Vagina (tissue), 2 donors: ENCODE data around the gene FAM135A. TPM values are rescaled to one million over a fixed set of nuclear protein-coding genes. Genes with fewer than 3 reads are reported as not detected.
"Not testable (repeated sequence)": the region's sequence is repeated elsewhere in the genome, so short reads cannot be mapped to it uniquely, and the experiment has no call there.

Experiments used
- DNase-seq, 2 donors: peaks; one replicate each; pipeline ENCODE4 v3.0.0-alpha.2; 2017; ENCODE audit errors: extremely low spot score in 2 of 2
- H3K27ac ChIP-seq: fragments of 200-600 bp; sonication (generic); one replicate; pipeline ENCODE4 v1.5.1; 2019
- H3K27me3 ChIP-seq: fragments of 200-600 bp; sonication (generic); one replicate; pipeline ENCODE4 v1.5.1; 2019
- H3K36me3 ChIP-seq, 2 donors: fragments of 200-600 bp; sonication (generic); one replicate each; pipeline ENCODE4 v1.5.1; 2017 to 2019
- H3K4me1 ChIP-seq: fragments of 200-600 bp; sonication (generic); one replicate; pipeline ENCODE4 v1.5.1; 2019
- H3K4me3 ChIP-seq, 2 donors: fragments of 200-600 bp; sonication (generic); 1 replicate in 1 of 2; 2 replicates in 1 of 2; pipeline ENCODE4 v1.5.1; 2016 to 2019
- H3K9me3 ChIP-seq: fragments of 200-600 bp; sonication (generic); one replicate; pipeline ENCODE4 v1.5.1; 2019
- POLR2A ChIP-seq, 2 donors: fragments of 450-650 bp; IDR thresholded peaks; one replicate each; pipeline ENCODE4 v1.6.1; 2017; ENCODE audit warnings: antibody characterized with exemption in 2 of 2, mild to moderate bottlenecking in 2 of 2, moderate library complexity in 2 of 2
- POLR2AphosphoS5 ChIP-seq, 2 donors: sonication (generic); formaldehyde crosslinking; IDR thresholded peaks; one replicate each; pipeline ENCODE4 v1.9.0; 2017; ENCODE audit warnings: antibody characterized with exemption in 2 of 2, mild to moderate bottlenecking in 2 of 2, low read depth in 1 of 2; ENCODE audit not compliant: insufficient read depth in 1 of 2
- intact Hi-C: fragments of 100-400 bp; cut with DNase I; formaldehyde crosslinking; loops from one replicate; pipeline ENCODE4 v1.15.1; 2023
- total RNA-seq: library from RNA; depleted of rRNA; stranded (reverse); fragments of >200 nt; gene quantifications from one replicate; pipeline ENCODE4 v1.2.3, GENCODE V29; 2016
- TF ChIP-seq, protein P1 (sequence below), 3 experiments: fragments of 450-650 bp in 2 of 3; fragments of 200-600 bp in 1 of 3; sonication (generic) in 1 of 3; IDR thresholded peaks; one replicate each; pipeline ENCODE4 v1.5.1; 2017 to 2019; ENCODE audit warnings: antibody characterized with exemption in 3 of 3, mild to moderate bottlenecking in 2 of 3, moderate library complexity in 2 of 3

Gene FAM135A
- total RNA-seq, 1 donor from 2014 or later: 67.3 TPM

DNA sequence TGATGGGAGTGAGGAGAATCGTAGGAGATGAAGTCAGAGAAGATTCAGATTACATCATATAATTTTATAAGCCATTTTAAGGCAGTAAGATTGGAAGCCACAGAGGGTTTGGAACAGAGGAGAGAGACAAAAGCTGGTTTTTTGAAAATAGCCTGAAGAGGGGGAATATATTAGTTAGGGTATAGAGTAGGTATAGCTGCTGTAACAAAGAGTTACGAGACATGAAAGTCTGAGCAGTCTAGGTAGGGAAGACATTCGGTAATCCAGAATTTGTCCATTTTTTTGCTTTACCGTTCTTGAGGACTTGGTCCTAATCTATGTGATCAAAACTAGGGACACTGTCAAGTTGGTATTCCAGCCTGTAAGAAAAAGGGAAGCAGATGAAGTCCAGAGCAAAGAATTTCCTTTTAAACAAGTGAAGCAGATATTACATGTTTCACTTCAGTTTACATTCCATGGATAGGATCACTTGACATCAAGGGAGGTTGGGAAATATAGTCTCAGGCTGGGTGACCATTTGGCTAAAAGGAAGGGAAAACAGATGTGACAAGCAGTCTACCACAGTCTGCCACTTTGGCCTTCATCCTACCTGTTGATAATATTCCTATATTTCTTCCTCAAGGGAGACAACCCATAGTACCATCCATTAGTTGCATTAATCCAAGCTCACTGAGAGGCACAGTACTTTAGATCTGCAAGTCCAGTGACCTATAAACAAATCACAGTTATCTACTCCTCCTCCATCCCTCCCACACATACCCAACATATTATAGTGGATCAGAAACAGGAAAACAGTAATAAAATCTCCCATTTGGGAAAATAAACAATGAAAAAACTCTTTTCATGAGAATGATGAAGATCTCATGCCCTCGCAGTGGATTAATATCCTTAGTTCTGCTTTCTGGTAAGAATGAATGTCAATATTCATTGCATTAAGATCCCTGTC lies 10.2 kb downstream of the FAM135A start:
- peaks cover 12% of the 10 kb centered on the region for H3K4me1 ChIP-seq
- no peak overlapping the region for H3K27ac ChIP-seq
- DNase-seq: no peak
- no peak overlapping the region for H3K4me3 ChIP-seq
- peaks cover 0 to 7% of the 10 kb centered on the region in 2 donors for H3K36me3 ChIP-seq
- H3K27me3 ChIP-seq: no peaks in the 10 kb centered on the region
- intact Hi-C loops: no loop called here
- H3K9me3 ChIP-seq: no peaks in the 10 kb centered on the region
- TF ChIP-seq POLR2AphosphoS5 (IDR thresholded peaks at IDR 0.05; ENCODE audit: insufficient read depth in 1 of 2, low read depth in 1 of 2) (no peak), POLR2A (IDR thresholded peaks at IDR 0.05) (no peak)
- TF ChIP-seq, protein P1, sequence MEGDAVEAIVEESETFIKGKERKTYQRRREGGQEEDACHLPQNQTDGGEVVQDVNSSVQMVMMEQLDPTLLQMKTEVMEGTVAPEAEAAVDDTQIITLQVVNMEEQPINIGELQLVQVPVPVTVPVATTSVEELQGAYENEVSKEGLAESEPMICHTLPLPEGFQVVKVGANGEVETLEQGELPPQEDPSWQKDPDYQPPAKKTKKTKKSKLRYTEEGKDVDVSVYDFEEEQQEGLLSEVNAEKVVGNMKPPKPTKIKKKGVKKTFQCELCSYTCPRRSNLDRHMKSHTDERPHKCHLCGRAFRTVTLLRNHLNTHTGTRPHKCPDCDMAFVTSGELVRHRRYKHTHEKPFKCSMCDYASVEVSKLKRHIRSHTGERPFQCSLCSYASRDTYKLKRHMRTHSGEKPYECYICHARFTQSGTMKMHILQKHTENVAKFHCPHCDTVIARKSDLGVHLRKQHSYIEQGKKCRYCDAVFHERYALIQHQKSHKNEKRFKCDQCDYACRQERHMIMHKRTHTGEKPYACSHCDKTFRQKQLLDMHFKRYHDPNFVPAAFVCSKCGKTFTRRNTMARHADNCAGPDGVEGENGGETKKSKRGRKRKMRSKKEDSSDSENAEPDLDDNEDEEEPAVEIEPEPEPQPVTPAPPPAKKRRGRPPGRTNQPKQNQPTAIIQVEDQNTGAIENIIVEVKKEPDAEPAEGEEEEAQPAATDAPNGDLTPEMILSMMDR (IDR thresholded peaks at IDR 0.05): no peak

- TF ChIP-seq POLR2AphosphoS5 (IDR thresholded peaks at IDR 0.05; ENCODE audit: insufficient read depth in 1 of 2, low read depth in 1 of 2) (no peak), POLR2A (IDR thresholded peaks at IDR 0.05) (no peak)
- TF ChIP-seq, protein P1 (IDR thresholded peaks at IDR 0.05): no peak
- no peak overlapping the region for H3K27ac ChIP-seq
- no peak overlapping the region for H3K4me3 ChIP-seq
- peaks cover 0 to 7% of the 10 kb centered on the region in 2 donors for H3K36me3 ChIP-seq
- H3K4me1 ChIP-seq: peaks cover 12% of the 10 kb centered on the region
- intact Hi-C loops: no loop called here
- H3K27me3 ChIP-seq: no peaks in the 10 kb centered on the region
- DNase-seq: no peak
- no peaks in the 10 kb centered on the region for H3K9me3 ChIP-seq
Measured at GRCh38 chr6:70424291-70424690, 11.0 kb downstream of the FAM135A start.

DNA sequence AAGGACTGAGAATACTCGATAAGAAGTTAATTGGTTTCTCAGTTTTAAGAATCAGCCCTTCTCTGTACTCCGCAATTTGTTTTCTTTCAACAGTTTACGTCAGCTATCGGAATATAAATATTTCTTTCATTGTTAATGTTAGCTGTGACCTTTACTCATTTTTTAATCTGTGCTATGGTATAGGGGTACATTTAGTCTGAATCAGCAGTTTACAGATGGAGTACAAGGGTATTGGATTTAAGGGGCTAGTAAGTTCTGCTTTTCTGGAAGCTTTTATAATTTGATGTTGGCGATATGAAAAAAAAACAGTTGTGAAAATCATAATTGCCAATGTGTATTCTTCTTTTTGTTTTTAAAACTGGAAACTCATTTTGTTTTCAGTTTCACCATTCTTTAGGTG lies 23.0 kb downstream of the FAM135A start:
- Histone ChIP-seq H3K36me3 (peaks cover 0 to 16% of the 10 kb centered on the region in 2 donors), H3K4me1 (no peaks in the 10 kb centered on the region), H3K27ac (no peak overlapping the region), H3K9me3 (no peaks in the 10 kb centered on the region), H3K27me3 (no peaks in the 10 kb centered on the region), H3K4me3 (no peak overlapping the region)
- TF ChIP-seq, protein P1 (IDR thresholded peaks at IDR 0.05): no peak
- no peak for TF ChIP-seq POLR2A (IDR thresholded peaks at IDR 0.05)
- TF ChIP-seq POLR2AphosphoS5 (IDR thresholded peaks at IDR 0.05; ENCODE audit: insufficient read depth in 1 of 2, low read depth in 1 of 2): no peak
- intact Hi-C loops: no loop called here
- DNase-seq: no peak

- no peak overlapping the region for H3K4me3 ChIP-seq
- no peaks in the 10 kb centered on the region for H3K9me3 ChIP-seq
- no peak for TF ChIP-seq POLR2A (IDR thresholded peaks at IDR 0.05)
- TF ChIP-seq POLR2AphosphoS5 (IDR thresholded peaks at IDR 0.05; ENCODE audit: insufficient read depth in 1 of 2, low read depth in 1 of 2): no peak
- TF ChIP-seq, protein P1 (IDR thresholded peaks at IDR 0.05): no peak
- intact Hi-C loops: no loop called here
- peaks cover 0 to 18% of the 10 kb centered on the region in 2 donors for H3K36me3 ChIP-seq
- H3K27ac ChIP-seq: no peak overlapping the region
- DNase-seq: no peak
- no peaks in the 10 kb centered on the region for H3K4me1 ChIP-seq
- no peaks in the 10 kb centered on the region for H3K27me3 ChIP-seq
Measured at GRCh38 chr6:70445001-70445400, 31.7 kb downstream of the FAM135A start.

GRCh38 chr6:70447343-70448070 lies 34.2 kb downstream of the FAM135A start:
- H3K9me3 ChIP-seq, DNase-seq, H3K27ac ChIP-seq, H3K4me3 ChIP-seq, H3K27me3 ChIP-seq, H3K4me1 ChIP-seq, intact Hi-C loops: not testable (repeated sequence)
- peaks cover 0 to 18% of the 10 kb centered on the region in 2 donors for H3K36me3 ChIP-seq

DNA sequence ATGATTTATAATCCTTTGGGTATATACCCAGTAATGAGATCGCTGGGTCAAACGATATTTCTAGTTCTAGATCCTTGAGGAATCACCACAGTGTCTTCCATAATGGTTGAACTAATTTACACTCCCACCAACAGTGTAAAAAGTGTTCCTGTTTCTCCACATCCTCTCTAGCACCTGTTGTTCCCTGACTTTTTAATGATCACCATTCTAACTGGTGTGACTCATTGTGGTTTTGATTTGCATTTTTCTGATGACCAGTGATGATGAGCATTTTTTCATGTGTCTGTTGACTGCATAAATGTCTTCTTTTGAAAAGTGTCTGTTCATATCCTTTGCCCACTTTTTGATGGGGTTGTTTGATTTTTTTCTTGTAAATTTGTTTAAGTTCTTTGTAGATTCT lies 40.6 kb downstream of the FAM135A start:
- H3K4me3 ChIP-seq, H3K27me3 ChIP-seq, intact Hi-C loops, H3K9me3 ChIP-seq, H3K27ac ChIP-seq, DNase-seq, H3K36me3 ChIP-seq, H3K4me1 ChIP-seq: not testable (repeated sequence)
